IMR-90 (cell line): ENCODE results near the gene LRRC10B. TPM values are rescaled to one million over a fixed set of nuclear protein-coding genes. Genes with fewer than 3 reads are reported as not detected.
A peak's percentile ranks its signal among the peaks of the same experiment; 100 is the strongest.

Experiments used
- ATAC-seq: fragments of 200-7000 bp; cut with Tn5 transposase; 2 replicates; pipeline ENCODE4 v1.9.1; 2020; ENCODE audit warnings: low read depth, mild to moderate bottlenecking, moderate library complexity
- Bru-seq: library from RNA; stranded (reverse); fragments of 400-500 nt; gene quantifications from one replicate; lab custom pipeline; 2021; lab: Mats Ljungman, UMichigan
- BruChase-seq, 2 experiments: library from RNA; stranded (reverse); fragments of 400-500 nt; gene quantifications; one replicate each; lab custom pipeline; 2021; lab: Mats Ljungman, UMichigan
- BruUV-seq: library from RNA; stranded (reverse); fragments of 400-500 nt; replicated peaks from 2 replicates; lab custom pipeline; 2021; lab: Mats Ljungman, UMichigan
- CTCF ChIA-PET: fragments of 300-600 bp; formaldehyde crosslinking; extraction: SDS; loops from one replicate; lab custom pipeline; 2021; ENCODE audit warnings: antibody characterized with exemption; lab: Yijun Ruan, JAX
- POLR2A ChIA-PET: fragments of 300-600 bp; sonication (Branson Sonifier 250); formaldehyde crosslinking; loops from one replicate; lab custom pipeline; 2022; ENCODE audit warnings: antibody characterized with exemption; ENCODE audit not compliant: unreplicated experiment; lab: Charles Lee
- DNase-seq: peaks from one replicate; pipeline ENCODE4 v3.0.0; 2013
- H2AFZ ChIP-seq: replicated peaks from 2 replicates; pipeline ENCODE3; 2013; ENCODE audit warnings: low read length, mild to moderate bottlenecking; ENCODE audit not compliant: poor library complexity
- H2AK5ac ChIP-seq: 2 replicates; pipeline ENCODE4 v1.6.1; 2013; ENCODE audit warnings: low read depth, low read length, inconsistent platforms
- H2AK9ac ChIP-seq: replicated peaks from 2 replicates; pipeline ENCODE3; 2013; ENCODE audit warnings: mild to moderate bottlenecking, low read depth, low read length, moderate library complexity; ENCODE audit not compliant: poor library complexity
- H2BK120ac ChIP-seq: 2 replicates; pipeline ENCODE4 v1.6.1; 2013; ENCODE audit warnings: low read depth, low read length, inconsistent platforms
- H2BK15ac ChIP-seq: 3 replicates; pipeline ENCODE4 v1.6.1; 2013; ENCODE audit warnings: low read depth, low read length, inconsistent platforms
- H2BK20ac ChIP-seq: 2 replicates; pipeline ENCODE4 v1.6.1; 2013; ENCODE audit warnings: low read depth, mild to moderate bottlenecking, inconsistent platforms, low read length, moderate library complexity
- H2BK5ac ChIP-seq: 2 replicates; pipeline ENCODE4 v1.6.1; 2013; ENCODE audit warnings: mild to moderate bottlenecking, low read depth, low read length, inconsistent platforms; ENCODE audit not compliant: poor library complexity, severe bottlenecking
- H3K14ac ChIP-seq: replicated peaks from 2 replicates; pipeline ENCODE4 v1.6.1; 2013; ENCODE audit warnings: low read depth, low read length, inconsistent platforms
- H3K18ac ChIP-seq: 2 replicates; pipeline ENCODE4 v1.6.1; 2013; ENCODE audit warnings: low read depth, low read length, control low read depth
- H3K23ac ChIP-seq: 2 replicates; pipeline ENCODE4 v1.6.1; 2013; ENCODE audit warnings: low read depth, low read length, inconsistent platforms
- H3K27ac ChIP-seq: 2 replicates; pipeline ENCODE4 v1.5.1; 2013; ENCODE audit warnings: mild to moderate bottlenecking, control low read depth, low read length; ENCODE audit not compliant: insufficient read depth
- H3K27me3 ChIP-seq: 2 replicates; pipeline ENCODE4 v1.6.1; 2013; ENCODE audit warnings: low read length; ENCODE audit not compliant: control insufficient read depth, insufficient read depth
- H3K36me3 ChIP-seq: 2 replicates; pipeline ENCODE4 v1.6.1; 2013; ENCODE audit warnings: low read length, mixed read lengths; ENCODE audit not compliant: control insufficient read depth, insufficient read depth
- H3K4ac ChIP-seq: 2 replicates; pipeline ENCODE4 v1.6.1; 2013; ENCODE audit warnings: low read depth, low read length, inconsistent platforms
- H3K4me1 ChIP-seq: 2 replicates; pipeline ENCODE4 v1.6.1; 2013; ENCODE audit warnings: low read length, mixed read lengths; ENCODE audit not compliant: control insufficient read depth, insufficient read depth
- H3K4me2 ChIP-seq: 2 replicates; pipeline ENCODE4 v1.6.1; 2013; ENCODE audit warnings: low read depth, mild to moderate bottlenecking, control low read depth, low read length, moderate library complexity
- H3K4me3 ChIP-seq: 2 replicates; pipeline ENCODE4 v1.5.1; 2013; ENCODE audit warnings: low read depth, mild to moderate bottlenecking, control low read depth, low read length, moderate library complexity; ENCODE audit not compliant: insufficient read depth
- H3K56ac ChIP-seq: 2 replicates; pipeline ENCODE4 v1.6.1; 2013; ENCODE audit warnings: low read length, inconsistent platforms; ENCODE audit not compliant: insufficient read depth; ENCODE audit errors: extremely low read depth
- H3K79me1 ChIP-seq, 2 experiments: 2 replicates each; pipeline ENCODE4 v1.6.1; 2013; ENCODE audit warnings: low read length in 2 of 2, inconsistent platforms in 1 of 2, low read depth in 1 of 2
- H3K9ac ChIP-seq: 2 replicates; pipeline ENCODE4 v1.6.1; 2013; ENCODE audit warnings: low read depth, low read length, control low read depth
- H3K9me1 ChIP-seq: 2 replicates; pipeline ENCODE4 v1.6.1; 2013; ENCODE audit warnings: low read length, inconsistent platforms; ENCODE audit not compliant: insufficient read depth
- H3K9me3 ChIP-seq: 2 replicates; pipeline ENCODE4 v1.6.1; 2013; ENCODE audit warnings: low read length; ENCODE audit not compliant: control insufficient read depth, insufficient read depth
- H4K20me1 ChIP-seq: 2 replicates; pipeline ENCODE4 v1.6.1; 2013; ENCODE audit warnings: low read length, inconsistent platforms; ENCODE audit not compliant: insufficient read depth
- H4K5ac ChIP-seq: 2 replicates; pipeline ENCODE4 v1.6.1; 2013; ENCODE audit warnings: mild to moderate bottlenecking, low read depth, low read length, control low read depth
- H4K8ac ChIP-seq, 2 experiments: 2 replicates each; pipeline ENCODE4 v1.6.1; 2013; ENCODE audit warnings: low read depth in 2 of 2, low read length in 2 of 2, control low read depth in 1 of 2, inconsistent platforms in 1 of 2
- H4K91ac ChIP-seq: 2 replicates; pipeline ENCODE4 v1.6.1; 2013; ENCODE audit warnings: low read depth, low read length, inconsistent platforms; ENCODE audit not compliant: insufficient read depth
- BHLHE40 ChIP-seq: fragments of 150-350 bp; IDR thresholded peaks from 2 replicates; pipeline ENCODE4 v1.6.1; 2016; ENCODE audit warnings: mild to moderate bottlenecking, low read depth, low read length
- CEBPB ChIP-seq: IDR thresholded peaks from 2 replicates; pipeline ENCODE4 v1.6.1; 2012; ENCODE audit warnings: low read depth, low read length, improper control_type of control experiment
- CHD1 ChIP-seq: IDR thresholded peaks from 2 replicates; pipeline ENCODE4 v1.6.1; 2012; ENCODE audit warnings: low read depth, low read length, improper control_type of control experiment
- CTCF ChIP-seq: conservative IDR thresholded peaks from 2 replicates; pipeline ENCODE4 v1.5.1; 2012; ENCODE audit warnings: mild to moderate bottlenecking, low read depth, low read length, improper control_type of control experiment
- ELK1 ChIP-seq: fragments of 150-350 bp; IDR thresholded peaks from 2 replicates; pipeline ENCODE4 v1.6.1; 2016; ENCODE audit warnings: low read depth, mild to moderate bottlenecking, low read length, moderate library complexity, borderline replicate concordance
- FOS ChIP-seq: fragments of 150-350 bp; IDR thresholded peaks from 2 replicates; pipeline ENCODE4 v1.6.1; 2016; ENCODE audit warnings: low read depth, low read length
- MAFK ChIP-seq: IDR thresholded peaks from 2 replicates; pipeline ENCODE4 v1.6.1; 2012; ENCODE audit warnings: low read depth, low read length, improper control_type of control experiment
- MXI1 ChIP-seq: IDR thresholded peaks from 2 replicates; pipeline ENCODE4 v1.6.1; 2012; ENCODE audit warnings: low read depth, mild to moderate bottlenecking, low read length, moderate library complexity, borderline replicate concordance
- NFE2L2 ChIP-seq: fragments of 150-350 bp; IDR thresholded peaks from 2 replicates; pipeline ENCODE4 v1.6.1; 2016; ENCODE audit warnings: low read depth, mild to moderate bottlenecking, low read length
- POLR2A ChIP-seq: IDR thresholded peaks from 2 replicates; pipeline ENCODE4 v1.6.1; 2012; ENCODE audit warnings: mild to moderate bottlenecking, low read depth, low read length
- RAD21 ChIP-seq: IDR thresholded peaks from 2 replicates; pipeline ENCODE4 v1.6.1; 2012; ENCODE audit warnings: low read length, improper control_type of control experiment
- RCOR1 ChIP-seq: IDR thresholded peaks from 2 replicates; pipeline ENCODE4 v1.6.1; 2012; ENCODE audit warnings: mild to moderate bottlenecking, low read length, improper control_type of control experiment; ENCODE audit not compliant: insufficient replicate concordance
- RFX5 ChIP-seq: IDR thresholded peaks from 2 replicates; pipeline ENCODE4 v1.8.0; 2012; ENCODE audit warnings: low read depth, mild to moderate bottlenecking, low read length, moderate library complexity
- SMC3 ChIP-seq: fragments of 150-350 bp; IDR thresholded peaks from 2 replicates; pipeline ENCODE4 v1.6.1; 2016; ENCODE audit warnings: low read depth, mild to moderate bottlenecking, antibody characterized with exemption, low read length, moderate library complexity
- WGBS, 2 experiments: methylation state at CpG; one replicate each; pipeline versions ENCODE4 v1.1.5 to v1.1.7; 2013; ENCODE audit warnings: missing lambda C conversion rate in 2 of 2; ENCODE audit not compliant: insufficient read length in 1 of 2; ENCODE audit errors: extremely low coverage in 2 of 2; 5-methylcytosine and 5-hydroxymethylcytosine counted together
- dilution Hi-C: fragments of 300-500 bp; cut with HindIII; formaldehyde crosslinking; loops from one replicate; pipeline ENCODE4 v1.14.3; 2018; ENCODE audit warnings: low sequenced_read_pairs; ENCODE audit not compliant: unreplicated experiment
- in situ Hi-C: fragments of 300-500 bp; cut with MboI; formaldehyde crosslinking; loops from 3 replicates; pipeline ENCODE4 v1.14.3; 2019; ENCODE audit warnings: low sequenced_read_pairs, inconsistent platforms, mixed read lengths
- intact Hi-C: fragments of 100-400 bp; cut with micrococcal nuclease; formaldehyde crosslinking; loops from 2 replicates; pipeline ENCODE4 v1.10.0; 2022
- long read RNA-seq: library from polyadenylated mRNA; unstranded; transcript quantifications from one replicate; pipeline ENCODE4 v2.0.0, GENCODE V29; 2021; ENCODE audit not compliant: unreplicated experiment
- polyA plus RNA-seq, 3 experiments: library from polyadenylated mRNA; depleted of rRNA; stranded (reverse); fragments of >200 nt; gene quantifications; 2 replicates each; pipeline ENCODE4 v1.2.3, GENCODE V29; 2012; ENCODE audit warnings: low replicate concordance in 1 of 3
- total RNA-seq: library from RNA; depleted of rRNA; stranded (reverse); fragments of >200 nt; gene quantifications from 2 replicates; pipeline ENCODE4 v1.2.3, GENCODE V29; 2012; rRNA removed

The LRRC10B gene
- total RNA-seq (not detected in 2 replicates), polyA plus RNA-seq (2012; rRNA removed) (not detected in 2 replicates), Bru-seq, nascent RNA (not detected), BruChase-seq, experiment 1, labeled RNA remaining after a 6-hour chase (percentile 16 among the genes with signal in this experiment), BruChase-seq, experiment 2, labeled RNA remaining after a 2-hour chase (not detected)
- 0.02 TPM in 1 of 2 replicates, not detected in the other for polyA plus RNA-seq (2012; cell fraction: cytosol; rRNA removed)
- polyA plus RNA-seq (2012; cell fraction: nucleus; rRNA removed; ENCODE audit: low replicate concordance): not detected in 2 replicates
- long read RNA-seq: 0 reads

- intact Hi-C loops: no loop called here
- no peak within 1 kb of the TSS for H3K56ac ChIP-seq
- peak within 1 kb of the TSS; percentile 50 for H2AK9ac ChIP-seq
- no peaks in the 10 kb centered on the region; the same call in 1 of the 2 replicates for H3K9me3 ChIP-seq
- no peak within 1 kb of the TSS for H3K4me3 ChIP-seq
- in situ Hi-C loops: no loop called here
- H3K27ac ChIP-seq: no peak within 1 kb of the TSS
- no peaks in the 10 kb centered on the region for H3K36me3 ChIP-seq
- H3K18ac ChIP-seq: no peak within 1 kb of the TSS
- no peak within 1 kb of the TSS for H3K14ac ChIP-seq
- peak within 1 kb of the TSS; percentile 88 for H2AFZ ChIP-seq
- CTCF ChIA-PET: interaction anchor here (0.6 to 1.4 kb wide), 3 partner anchors 9 to 106 kb away, joined by 3 to 5 read pairs (median 4); no protein-coding TSS in a partner anchor
- 6% methylated on average over 28 of the region's 74 CpGs; no CpG with 5 or more reads in 1 of the 2 experiments for WGBS, 2 experiments
- H2BK20ac ChIP-seq: no peak within 1 kb of the TSS
- POLR2A ChIA-PET: no interaction called here
- ATAC-seq: peak; percentile 16; the same call in 1 of the 2 replicates
- no peak within 1 kb of the TSS for H2BK5ac ChIP-seq
- peaks cover 75% of the 10 kb centered on the region for H3K27me3 ChIP-seq
- no peak within 1 kb of the TSS for H3K4ac ChIP-seq
- no peak within 1 kb of the TSS for H2BK120ac ChIP-seq
- BruUV-seq: no TSS peak
- dilution Hi-C loops: no loop called here
- H4K8ac ChIP-seq: no peak within 1 kb of the TSS
- H3K4me1 ChIP-seq: no peaks in the 10 kb centered on the region
- H3K9me1 ChIP-seq: no peaks in the 10 kb centered on the region
- H4K20me1 ChIP-seq: no peaks in the 10 kb centered on the region
- H3K4me2 ChIP-seq: peak within 1 kb of the TSS; percentile 65
- no peak within 1 kb of the TSS for H2BK15ac ChIP-seq
- no peak within 1 kb of the TSS for H4K5ac ChIP-seq
- no peak within 1 kb of the TSS; the same call in 1 of the 2 replicates for H3K23ac ChIP-seq
- no peak within 1 kb of the TSS for H3K9ac ChIP-seq
- no peaks in the 10 kb centered on the region for H3K79me1 ChIP-seq
- no peak within 1 kb of the TSS for H4K91ac ChIP-seq
- DNase-seq: no peak
- no peak within 1 kb of the TSS for H2AK5ac ChIP-seq
- TF ChIP-seq SMC3 (no peak), NFE2L2 (no peak), RFX5 (no peak), CEBPB (no peak), MAFK (no peak), MXI1 (no peak), ELK1 (no peak), FOS (no peak), BHLHE40 (no peak), RAD21 (no peak), POLR2A (no peak), RCOR1 (no peak), CTCF (no peak), CHD1 (no peak)
These were observed at the start of gene LRRC10B for GRCh38 chr11:61507962-61508861. Gene LRRC10B (plus strand): TSS chr11:61508749. CDS start chr11:61508999, 250 bp downstream.
